NCI-H510A treated with DMSO at 0.1 percent for 48 hours (cell line): Measurements from ENCODE around the gene XG.

ENCODE experiments used
- DNase-seq: peaks from one replicate; lab custom pipeline; 2025; lab: John Stamatoyannopoulos, UW

The XG gene

GRCh38 chrX:2819345-2820135 is 67.7 kb downstream of the XG start:
- no peak for DNase-seq

GRCh38 chrX:2820136-2820771 is 68.4 kb downstream of the XG start:
- DNase-seq, result no peak

GRCh38 chrX:2823795-2824386 is 72.1 kb downstream of the XG start:
- DNase-seq, result no peak

- DNase-seq, result no peak
Observed at GRCh38 chrX:2824886-2825285, 73.0 kb downstream of the XG start.

GRCh38 chrX:2828344-2828958 is 76.6 kb downstream of the XG start, which contains the start of gene GYG2:
Gene GYG2 (plus strand): TSS chrX:2828930. CDS start chrX:2830189, 1,259 bp downstream.
- no peak for DNase-seq

- DNase-seq, result no peak
Observed at GRCh38 chrX:2828959-2829411, 77.1 kb downstream of the XG start.

GRCh38 chrX:2829469-2830246 is 77.8 kb downstream of the XG start:
- DNase-seq, result no peak

- DNase-seq, result no peak
Observed at GRCh38 chrX:2831471-2832228, 79.8 kb downstream of the XG start.

- no peak for DNase-seq
Observed at GRCh38 chrX:2837961-2838360, 86.1 kb downstream of the XG start.

- no peak for DNase-seq
Observed at GRCh38 chrX:2840961-2841360, 89.1 kb downstream of the XG start.

GRCh38 chrX:2841537-2841936 is 89.7 kb downstream of the XG start:
- DNase-seq, result no peak

GRCh38 chrX:2846992-2847391 is 95.2 kb downstream of the XG start:
- DNase-seq, result no peak

GRCh38 chrX:2848871-2849301 is 97.0 kb downstream of the XG start:
- DNase-seq, result no peak

GRCh38 chrX:2854918-2855317 is 103.1 kb downstream of the XG start:
- DNase-seq, result no peak

GRCh38 chrX:2855761-2856160 is 103.9 kb downstream of the XG start:
- DNase-seq, result no peak

GRCh38 chrX:2857566-2857965 is 105.7 kb downstream of the XG start:
- no peak for DNase-seq

GRCh38 chrX:2859197-2859797 is 107.5 kb downstream of the XG start:
- DNase-seq, result no peak

- DNase-seq, result no peak
Observed at GRCh38 chrX:2862404-2862803, 110.6 kb downstream of the XG start.

GRCh38 chrX:2863646-2864045 is 111.8 kb downstream of the XG start:
- no peak for DNase-seq
